22Rv1 (cell line): ENCODE data around the gene PHACTR1.

Source experiments
- CTCF ChIP-seq: fragments of 450-650 bp; IDR thresholded peaks from 2 replicates; pipeline ENCODE4 v1.5.1; 2017; ENCODE audit warnings: mild to moderate bottlenecking
- ZFX ChIP-seq: fragments of 450-650 bp; IDR thresholded peaks from 2 replicates; pipeline ENCODE4 v1.6.1; 2017; ENCODE audit warnings: antibody characterized with exemption, borderline replicate concordance

DNA sequence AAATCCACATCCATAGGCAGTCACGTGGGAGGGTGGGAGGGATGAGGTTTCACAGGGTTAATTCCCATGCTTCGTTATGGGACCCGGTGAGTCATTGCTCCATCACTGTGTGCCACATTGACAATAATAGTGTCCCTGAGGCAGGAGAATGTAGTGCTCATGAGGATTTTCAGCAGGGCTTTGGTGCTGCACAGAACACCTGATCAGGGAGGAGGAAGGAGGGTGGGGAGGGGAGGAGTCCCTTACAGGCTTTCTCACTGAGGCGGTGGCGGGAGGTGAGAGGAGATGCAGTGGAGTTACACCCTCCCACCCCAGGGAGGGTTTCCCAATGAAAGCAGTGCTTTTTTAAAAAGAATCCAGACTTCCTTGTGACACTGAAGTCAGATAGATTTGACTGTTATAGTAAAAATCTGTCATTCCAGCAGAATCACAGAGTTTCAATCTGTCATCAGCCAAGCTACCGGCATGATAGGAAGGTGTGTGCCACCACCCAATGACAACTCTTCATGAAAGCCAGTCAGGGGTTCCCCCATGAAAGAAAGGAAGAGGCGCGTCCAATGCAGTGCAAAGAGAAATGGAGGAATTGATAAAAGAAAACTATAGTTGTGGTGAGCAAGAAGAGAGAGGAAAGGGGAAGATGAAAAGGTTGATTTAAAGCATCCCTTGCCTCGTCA, 467.0 kb downstream of the PHACTR1 start:
- TF ChIP-seq CTCF (no peak), ZFX (no peak)
